T-helper 2 cell (primary cell): ENCODE results near the gene TRABD.
"Not testable (repeated sequence)": the region's sequence is repeated elsewhere in the genome, so short reads cannot be mapped to it uniquely, and the experiment has no call there.

Experiments
- DNase-seq, 5 experiments: peaks; one replicate each; pipeline versions ENCODE4 v3.0.0 to v3.0.0-alpha.2; 2012 to 2022
- total RNA-seq, 2 donors: gene quantifications; one replicate each; lab custom pipeline; 2026; lab: John Stamatoyannopoulos, UW

TRABD gene, protein sequence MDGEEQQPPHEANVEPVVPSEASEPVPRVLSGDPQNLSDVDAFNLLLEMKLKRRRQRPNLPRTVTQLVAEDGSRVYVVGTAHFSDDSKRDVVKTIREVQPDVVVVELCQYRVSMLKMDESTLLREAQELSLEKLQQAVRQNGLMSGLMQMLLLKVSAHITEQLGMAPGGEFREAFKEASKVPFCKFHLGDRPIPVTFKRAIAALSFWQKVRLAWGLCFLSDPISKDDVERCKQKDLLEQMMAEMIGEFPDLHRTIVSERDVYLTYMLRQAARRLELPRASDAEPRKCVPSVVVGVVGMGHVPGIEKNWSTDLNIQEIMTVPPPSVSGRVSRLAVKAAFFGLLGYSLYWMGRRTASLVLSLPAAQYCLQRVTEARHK
- total RNA-seq, result 131 to 166 reads per million in 2 donors

DNA sequence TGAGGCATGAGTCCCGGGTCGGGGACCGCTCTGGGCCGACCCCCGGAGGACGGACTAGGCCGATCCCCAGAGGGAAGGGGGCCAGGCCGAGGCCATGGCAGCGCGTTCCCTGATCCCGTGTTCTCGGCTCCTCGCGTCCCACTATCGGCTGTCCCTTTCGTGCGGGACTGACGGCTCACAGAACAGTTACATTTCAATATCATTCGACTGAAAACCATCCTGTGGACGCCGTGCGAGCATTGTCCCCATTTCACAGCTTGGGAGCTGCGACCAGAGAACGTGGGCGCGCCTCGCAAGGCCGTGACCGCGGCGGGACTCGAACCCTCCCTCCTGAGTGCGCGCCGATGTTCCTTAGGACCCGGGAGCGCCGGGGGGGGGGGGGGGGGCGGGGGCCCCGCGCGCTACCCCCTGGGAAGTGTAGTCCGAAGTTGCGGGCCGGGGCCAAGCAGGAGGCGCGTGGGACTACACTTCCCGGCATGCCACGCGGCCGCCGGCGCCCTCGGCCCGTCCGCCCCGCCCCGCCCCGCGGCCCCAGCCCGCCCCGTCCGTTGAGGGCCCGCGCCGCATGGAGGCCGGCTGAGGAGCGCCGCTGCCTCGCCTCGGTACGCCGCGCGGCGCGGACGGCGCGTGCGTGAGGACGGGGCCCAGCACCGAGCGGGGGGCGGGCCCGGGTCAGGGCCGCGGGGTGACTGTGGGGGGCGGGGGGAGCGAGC is at the start of gene TRABD:
TSS of gene TRABD (plus strand) at position 539 of the 713 bp plus-strand sequence. CDS start 7,148 bp downstream, outside the sequence.
- DNase-seq, result peak; percentile 80 to 95 (median 83)

DNA sequence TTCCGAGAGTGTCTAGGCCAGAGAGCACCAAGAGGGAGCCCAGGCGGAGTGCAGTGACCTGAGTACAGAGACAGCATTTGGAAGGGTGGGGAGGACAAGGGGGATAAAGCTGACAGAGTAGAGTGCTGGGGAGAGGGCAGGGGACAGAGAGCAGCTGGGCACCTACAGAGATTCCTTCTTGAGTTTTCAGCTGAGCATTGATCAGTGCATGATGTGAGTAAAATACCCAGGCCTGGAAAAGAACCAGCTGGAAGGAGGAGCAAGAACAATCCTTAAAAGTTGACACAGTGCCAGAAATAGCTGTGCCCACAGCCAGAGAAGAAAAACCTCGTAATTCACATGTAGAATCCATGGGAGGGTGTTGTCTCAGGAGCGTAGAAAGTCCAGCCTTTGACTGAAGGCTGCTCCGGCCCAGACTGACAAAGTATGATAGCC is 49.1 kb upstream of the TRABD start:
- no peak for DNase-seq

GRCh38 chr22:50137277-50137676 is 48.4 kb upstream of the TRABD start:
- not testable (repeated sequence) for DNase-seq

GRCh38 chr22:50138041-50138440 is 47.7 kb upstream of the TRABD start:
- DNase-seq, result no peak

DNA sequence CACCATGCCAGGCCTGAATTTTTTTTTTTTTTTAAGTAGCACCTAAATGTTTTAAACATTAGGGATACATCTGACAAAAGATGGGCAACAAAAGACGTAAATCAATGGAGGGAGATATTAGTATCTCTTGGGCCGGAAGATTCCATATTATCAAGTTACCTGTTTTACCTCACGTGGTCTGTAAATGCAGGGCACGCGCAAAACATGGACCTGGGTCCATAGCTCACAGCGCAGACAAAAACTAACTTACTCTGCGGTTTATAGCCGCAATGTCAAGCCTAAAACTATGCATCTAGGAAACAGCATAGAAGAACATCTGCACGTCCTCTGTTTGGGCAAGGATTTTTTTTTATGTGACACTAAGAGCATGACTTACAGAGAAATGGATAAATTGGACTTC is 46.7 kb upstream of the TRABD start:
- no peak for DNase-seq

DNA sequence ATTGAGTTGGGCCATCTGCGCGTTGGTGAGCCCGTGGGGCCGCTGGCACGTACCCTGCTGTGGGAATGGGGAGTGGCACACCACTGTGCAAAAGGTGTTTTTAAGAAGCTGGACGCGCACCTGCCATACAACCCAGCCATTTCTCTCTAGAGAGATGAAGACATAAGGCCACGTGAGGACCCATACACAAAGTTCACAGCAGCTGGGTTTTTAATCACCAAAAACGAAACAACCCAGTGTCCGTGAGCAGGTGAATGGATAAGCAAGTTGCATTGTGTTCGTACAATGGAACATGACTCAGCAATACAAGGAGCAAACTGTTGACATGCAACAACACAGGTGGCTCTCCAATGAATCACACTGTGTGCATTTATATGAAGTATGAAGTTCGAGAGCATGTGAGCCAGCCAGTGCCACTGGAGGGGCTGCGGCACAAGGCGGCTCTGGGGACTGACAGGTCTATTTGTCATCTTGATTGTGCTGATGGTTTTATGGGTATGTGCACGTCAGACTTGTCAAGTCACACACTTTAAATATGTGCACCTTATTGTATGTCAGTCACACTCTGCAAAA is 45.8 kb upstream of the TRABD start:
- no peak for DNase-seq

- DNase-seq, result no peak
Observed at GRCh38 chr22:50140615-50141014, 45.1 kb upstream of the TRABD start.

- no peak for DNase-seq
Observed at GRCh38 chr22:50141462-50141861, 44.3 kb upstream of the TRABD start.

DNA sequence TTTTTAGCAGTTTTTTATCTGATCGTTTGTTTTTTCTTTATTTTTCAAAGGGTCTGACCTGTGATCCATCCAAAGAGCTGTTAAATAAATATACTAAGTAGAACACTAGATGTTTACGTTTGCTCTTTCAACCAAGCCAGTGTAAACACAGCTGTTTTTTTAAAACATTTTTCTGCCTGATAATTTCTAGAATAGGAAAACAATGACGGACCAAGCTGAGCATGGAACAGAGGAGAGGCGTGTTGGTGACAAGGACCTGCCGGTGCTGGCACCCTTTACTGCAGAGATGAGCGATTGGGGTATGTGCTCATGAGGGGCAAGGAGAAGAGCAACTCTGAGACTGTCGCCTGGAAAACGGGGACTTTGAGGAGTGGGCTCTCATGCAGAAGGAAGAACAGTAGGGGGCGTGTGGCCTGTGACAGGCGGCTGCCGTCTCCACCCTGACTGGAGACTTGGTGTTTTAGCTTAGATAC is 43.8 kb upstream of the TRABD start:
- no peak for DNase-seq

DNA sequence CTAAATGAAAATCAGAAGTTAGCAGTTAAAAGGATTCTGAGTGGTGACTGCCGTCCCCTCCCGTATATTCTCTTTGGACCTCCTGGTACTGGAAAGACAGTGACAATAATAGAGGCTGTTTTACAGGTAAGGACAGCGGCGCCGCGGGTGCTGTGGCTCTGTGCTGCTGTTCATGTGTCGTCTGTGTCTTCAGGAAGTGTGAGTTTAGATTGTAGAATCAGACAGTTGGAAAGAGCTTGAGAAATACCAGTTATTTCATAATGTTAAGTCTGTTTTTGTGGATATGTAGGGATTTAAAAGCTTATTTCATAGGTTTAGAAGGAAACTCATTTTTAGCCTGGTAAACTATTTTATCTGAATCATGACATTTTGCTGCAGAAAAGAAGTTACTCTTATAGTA is 42.6 kb upstream of the TRABD start:
- DNase-seq, result no peak

DNA sequence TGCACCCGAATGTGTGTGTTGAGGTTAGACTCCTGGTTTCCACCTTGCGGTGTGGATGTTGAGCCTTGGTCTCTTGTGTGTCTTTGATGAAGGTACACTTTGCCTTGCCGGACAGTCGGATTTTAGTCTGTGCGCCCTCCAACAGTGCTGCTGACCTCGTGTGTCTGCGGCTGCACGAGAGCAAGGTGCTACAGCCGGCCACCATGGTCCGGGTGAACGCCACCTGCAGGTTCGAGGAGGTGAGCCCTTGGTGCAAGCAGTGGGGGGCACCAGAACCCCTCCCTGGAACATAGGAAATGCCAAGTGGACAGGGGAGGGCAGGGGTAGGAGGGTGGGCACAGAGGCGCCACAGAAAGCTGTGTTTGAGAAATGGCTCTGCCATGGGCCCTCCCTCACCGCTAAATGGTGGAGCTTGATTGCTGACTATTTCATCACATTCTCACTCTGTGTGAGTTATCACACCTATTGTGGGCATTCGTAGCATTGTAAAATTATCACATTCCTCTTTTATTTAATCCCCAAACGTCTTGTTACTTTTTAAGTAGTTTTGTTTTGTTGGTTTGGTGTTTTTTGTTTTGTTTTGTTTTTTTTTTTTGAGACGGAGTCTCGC is 41.6 kb upstream of the TRABD start:
- DNase-seq, result no peak

GRCh38 chr22:50145721-50146438 is 39.8 kb upstream of the TRABD start:
- no peak for DNase-seq

- DNase-seq, result peak in 1 of 5 experiments; percentile 61
Observed at GRCh38 chr22:50146439-50147238, 39.1 kb upstream of the TRABD start.

DNA sequence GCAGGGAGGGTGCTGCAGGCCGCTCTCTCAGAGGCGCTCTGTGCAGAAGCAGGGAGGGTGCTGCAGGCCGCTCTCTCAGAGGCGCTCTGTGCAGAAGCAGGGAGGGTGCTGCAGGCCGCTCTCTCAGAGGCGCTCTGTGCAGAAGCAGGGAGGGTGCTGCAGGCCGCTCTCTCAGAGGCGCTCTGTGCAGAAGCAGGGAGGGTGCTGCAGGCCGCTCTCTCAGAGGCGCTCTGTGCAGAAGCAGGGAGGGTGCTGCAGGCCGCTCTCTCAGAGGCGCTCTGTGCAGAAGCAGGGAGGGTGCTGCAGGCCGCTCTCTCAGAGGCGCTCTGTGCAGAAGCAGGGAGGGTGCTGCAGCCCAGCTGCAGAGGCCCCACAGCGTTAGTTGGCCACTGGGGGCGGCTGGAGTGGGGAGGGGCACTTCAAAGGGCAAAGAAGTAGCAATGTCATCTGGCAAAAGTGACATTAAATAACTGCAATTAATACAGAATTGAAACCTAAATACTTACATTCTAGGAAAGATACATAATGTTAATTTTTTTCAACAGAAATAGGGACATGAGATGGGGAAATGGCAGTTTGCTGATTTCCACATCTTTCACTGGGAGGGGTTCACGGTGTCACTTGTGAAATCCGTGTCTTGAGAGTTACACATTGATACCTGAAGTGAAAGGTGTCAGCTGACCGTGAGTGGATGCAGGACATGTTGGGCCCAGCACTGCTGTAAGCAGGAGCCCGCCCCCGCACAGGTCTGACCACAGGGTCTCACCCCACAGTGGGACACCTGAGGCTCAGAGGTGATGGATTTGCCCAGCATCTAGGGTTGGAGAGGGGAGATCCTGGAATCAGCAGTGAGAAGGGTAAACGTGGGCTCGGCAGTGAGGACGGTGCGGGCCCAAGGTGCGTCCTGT is 38.2 kb upstream of the TRABD start:
- DNase-seq, result not testable (repeated sequence)

DNA sequence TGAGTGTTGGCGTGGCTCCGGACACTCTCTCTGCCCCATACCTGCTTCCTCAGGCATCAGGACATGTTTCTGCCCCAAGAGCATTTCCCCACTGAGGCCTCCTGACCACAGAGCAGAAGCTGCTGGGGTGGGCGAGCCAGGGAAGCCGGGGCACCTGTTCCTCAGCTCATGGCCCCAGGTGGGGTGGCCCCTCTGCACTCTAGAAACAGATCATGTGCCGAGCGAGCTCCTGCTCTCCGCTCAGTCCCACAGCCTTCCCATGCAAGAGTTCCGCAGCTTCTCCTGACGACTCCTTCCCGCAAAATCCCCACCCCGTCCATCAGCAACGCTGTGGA is 37.6 kb upstream of the TRABD start:
- DNase-seq, result no peak

DNA sequence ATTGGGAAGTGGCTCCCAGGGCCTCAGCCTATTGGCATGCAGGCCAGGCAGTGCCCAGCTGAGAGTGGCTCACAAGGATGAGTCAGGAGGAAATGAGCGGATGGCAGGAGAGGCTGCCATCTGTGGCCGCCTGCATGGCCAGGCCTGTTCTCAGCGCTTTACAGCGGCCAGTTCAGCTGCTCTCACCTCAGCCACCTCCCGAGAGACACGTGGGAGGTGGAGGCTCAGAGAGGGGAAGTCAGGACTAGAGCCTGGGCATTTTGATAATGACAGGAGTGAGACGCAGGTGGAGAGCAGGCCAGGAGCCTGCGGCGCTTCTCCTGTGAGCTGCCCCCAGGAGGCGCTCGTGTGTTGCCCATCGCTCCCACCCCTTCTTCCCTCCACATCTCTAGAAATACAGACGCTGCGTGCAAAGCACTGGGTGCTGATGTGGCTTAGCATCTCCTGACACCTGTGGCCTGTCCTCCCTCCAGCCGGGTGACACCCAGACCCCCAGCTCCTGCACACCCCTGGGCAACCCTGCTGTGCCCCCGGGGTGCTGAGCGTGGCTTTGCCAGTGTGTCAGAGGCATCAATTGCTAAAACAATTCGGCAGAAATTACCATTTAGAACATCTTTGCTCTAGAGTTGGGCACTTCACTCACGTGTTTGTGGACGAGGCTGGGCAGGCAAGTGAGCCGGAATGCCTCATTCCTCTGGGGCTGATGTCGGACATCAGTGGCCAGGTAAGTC is 36.6 kb upstream of the TRABD start:
- peak; percentile 52 to 82 (median 53) for DNase-seq

- DNase-seq, result no peak
Observed at GRCh38 chr22:50150161-50151129, 35.3 kb upstream of the TRABD start.
